ENCODE measurements around the gene TAF6L. TPM values are rescaled to one million over a fixed set of nuclear protein-coding genes. Genes with fewer than 3 reads are reported as not detected.

Gene TAF6L
- 40.2 to 42.9 TPM (median 42.8 TPM) in 3 replicates for total RNA-seq

- Mint-ChIP-seq H3K27me3 (ENCODE audit: low read depth) (no peaks in the 10 kb centered on the region), H3K36me3 (peaks cover 12% of the 10 kb centered on the region), H3K27ac (peak within 1 kb of the TSS; percentile 98), H3K4me1 (peaks cover 18% of the 10 kb centered on the region), H3K9me3 (no peaks in the 10 kb centered on the region), H3K4me3 (peak within 1 kb of the TSS; percentile 80)
- DNase-seq (ENCODE audit: low spot score in 2 of 2, unreplicated experiment in 2 of 2): peak; percentile 91 to 92
- no peak for TF ChIP-seq CTCF (IDR thresholded peaks at IDR 0.05; ENCODE audit: unreplicated experiment)
Observed at GRCh38 chr11:62771144-62772021, at the start of gene TAF6L. Gene TAF6L, plus strand, starts transcription at chr11:62771396. Its CDS starts 4,388 bp downstream, at chr11:62775784.

- no peak for TF ChIP-seq CTCF (IDR thresholded peaks at IDR 0.05; ENCODE audit: unreplicated experiment)
- Mint-ChIP-seq H3K36me3 (peaks cover 43% of the 10 kb centered on the region), H3K4me3 (no peak overlapping the region), H3K27me3 (ENCODE audit: low read depth) (no peaks in the 10 kb centered on the region), H3K4me1 (peaks cover 32% of the 10 kb centered on the region), H3K9me3 (no peaks in the 10 kb centered on the region), H3K27ac (peak overlapping the region; percentile 81)
- DNase-seq (ENCODE audit: low spot score in 2 of 2, unreplicated experiment in 2 of 2): no peak
Observed at GRCh38 chr11:62721994-62722393, 49.2 kb upstream of the TAF6L start.

GRCh38 chr11:62724171-62724570 lies 47.0 kb upstream of the TAF6L start:
- no peak for TF ChIP-seq CTCF (IDR thresholded peaks at IDR 0.05; ENCODE audit: unreplicated experiment)
- Mint-ChIP-seq H3K27me3 (ENCODE audit: low read depth) (no peaks in the 10 kb centered on the region), H3K4me1 (peaks cover 38% of the 10 kb centered on the region), H3K27ac (peak overlapping the region; percentile 48), H3K9me3 (no peaks in the 10 kb centered on the region), H3K4me3 (peak overlapping the region; percentile 95), H3K36me3 (peaks cover 35% of the 10 kb centered on the region)
- no peak for DNase-seq (ENCODE audit: low spot score in 2 of 2, unreplicated experiment in 2 of 2)

- DNase-seq (ENCODE audit: low spot score in 2 of 2, unreplicated experiment in 2 of 2): no peak
- H3K27ac Mint-ChIP-seq: peak overlapping the region; percentile 91
- peak overlapping the region; percentile 95 for H3K4me3 Mint-ChIP-seq
- H3K4me1 Mint-ChIP-seq: peaks cover 46% of the 10 kb centered on the region
- no peak for TF ChIP-seq CTCF (IDR thresholded peaks at IDR 0.05; ENCODE audit: unreplicated experiment)
- H3K9me3 Mint-ChIP-seq: no peaks in the 10 kb centered on the region
- no peaks in the 10 kb centered on the region for H3K27me3 Mint-ChIP-seq (ENCODE audit: low read depth)
- H3K36me3 Mint-ChIP-seq: peaks cover 26% of the 10 kb centered on the region
Observed at GRCh38 chr11:62725646-62726045, 45.5 kb upstream of the TAF6L start.

GRCh38 chr11:62726156-62726914 lies 44.9 kb upstream of the TAF6L start:
- no peak for DNase-seq (ENCODE audit: low spot score in 2 of 2, unreplicated experiment in 2 of 2)
- H3K36me3 Mint-ChIP-seq: peaks cover 20% of the 10 kb centered on the region
- H3K4me1 Mint-ChIP-seq: peaks cover 48% of the 10 kb centered on the region

More at GRCh38 chr11:62726156-62726914, 44.9 kb upstream of the TAF6L start:
- Mint-ChIP-seq H3K27ac (peak overlapping the region; percentile 91), H3K27me3 (ENCODE audit: low read depth) (no peaks in the 10 kb centered on the region), H3K4me3 (peak overlapping the region; percentile 95), H3K9me3 (no peaks in the 10 kb centered on the region)
- no peak for TF ChIP-seq CTCF (IDR thresholded peaks at IDR 0.05; ENCODE audit: unreplicated experiment)
